Lung microvascular endothelial cell (primary cell): ENCODE results near the gene ANAPC4. TPM values are rescaled to one million over a fixed set of nuclear protein-coding genes. Genes with fewer than 3 reads are reported as not detected.
"Not testable (repeated sequence)": the region's sequence is repeated elsewhere in the genome, so short reads cannot be mapped to it uniquely, and the experiment has no call there.

Source experiments
- DNase-seq, 2 donors: peaks; one replicate each; pipeline versions ENCODE4 v3.0.0 to v3.0.0-alpha.2; 2010; ENCODE audit warnings: low read depth in 2 of 2
- total RNA-seq: library from RNA; depleted of rRNA; stranded (reverse); fragments of >200 nt; gene quantifications from 2 replicates; pipeline ENCODE4 v1.2.1, GENCODE V29; 2014

Gene ANAPC4, protein sequence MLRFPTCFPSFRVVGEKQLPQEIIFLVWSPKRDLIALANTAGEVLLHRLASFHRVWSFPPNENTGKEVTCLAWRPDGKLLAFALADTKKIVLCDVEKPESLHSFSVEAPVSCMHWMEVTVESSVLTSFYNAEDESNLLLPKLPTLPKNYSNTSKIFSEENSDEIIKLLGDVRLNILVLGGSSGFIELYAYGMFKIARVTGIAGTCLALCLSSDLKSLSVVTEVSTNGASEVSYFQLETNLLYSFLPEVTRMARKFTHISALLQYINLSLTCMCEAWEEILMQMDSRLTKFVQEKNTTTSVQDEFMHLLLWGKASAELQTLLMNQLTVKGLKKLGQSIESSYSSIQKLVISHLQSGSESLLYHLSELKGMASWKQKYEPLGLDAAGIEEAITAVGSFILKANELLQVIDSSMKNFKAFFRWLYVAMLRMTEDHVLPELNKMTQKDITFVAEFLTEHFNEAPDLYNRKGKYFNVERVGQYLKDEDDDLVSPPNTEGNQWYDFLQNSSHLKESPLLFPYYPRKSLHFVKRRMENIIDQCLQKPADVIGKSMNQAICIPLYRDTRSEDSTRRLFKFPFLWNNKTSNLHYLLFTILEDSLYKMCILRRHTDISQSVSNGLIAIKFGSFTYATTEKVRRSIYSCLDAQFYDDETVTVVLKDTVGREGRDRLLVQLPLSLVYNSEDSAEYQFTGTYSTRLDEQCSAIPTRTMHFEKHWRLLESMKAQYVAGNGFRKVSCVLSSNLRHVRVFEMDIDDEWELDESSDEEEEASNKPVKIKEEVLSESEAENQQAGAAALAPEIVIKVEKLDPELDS
- 16.8 and 20.8 TPM in 2 replicates for total RNA-seq

DNA sequence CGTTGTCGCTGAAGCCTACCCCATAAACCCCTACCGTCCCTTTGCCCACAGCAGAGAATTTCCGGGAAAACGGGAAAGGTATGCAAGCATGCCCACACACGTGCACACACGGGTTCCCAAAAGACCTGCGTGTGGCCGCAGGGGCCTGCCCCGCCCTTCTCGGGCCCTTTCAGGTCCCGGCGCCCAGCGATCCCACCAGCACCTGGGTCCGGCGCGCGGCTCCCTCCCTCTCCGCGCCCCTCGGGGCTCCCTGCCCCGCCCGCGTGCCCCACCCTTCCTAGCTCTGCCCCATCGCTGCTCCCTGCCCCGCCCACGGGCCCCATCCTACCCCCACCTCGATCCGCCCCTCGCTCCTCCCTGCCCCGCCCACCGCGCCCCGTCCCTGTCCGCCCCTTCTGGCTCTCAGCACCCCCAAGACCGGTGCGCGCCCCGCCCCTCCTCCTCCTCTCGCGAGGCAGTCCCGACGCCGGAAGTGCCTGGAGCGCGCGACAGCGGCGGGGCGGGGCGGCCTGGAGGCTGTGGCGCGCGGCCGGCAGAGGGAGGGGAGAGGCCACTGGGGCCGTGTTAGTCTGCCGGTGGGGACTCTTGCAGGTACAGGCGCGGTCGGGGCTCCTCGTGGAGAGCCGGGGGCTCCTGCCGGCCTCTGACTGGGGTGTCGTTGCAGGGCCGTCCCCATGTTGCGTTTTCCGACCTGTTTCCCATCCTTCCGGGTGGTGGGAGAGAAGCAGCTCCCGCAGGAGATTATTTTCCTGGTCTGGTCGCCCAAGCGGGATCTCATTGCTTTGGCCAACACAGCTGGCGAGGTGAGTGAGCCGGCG is at the start of gene ANAPC4:
Gene ANAPC4 (plus strand): TSS at position 510 of the 818 bp plus-strand sequence. CDS start 165 bp downstream, at position 675.
- peak; percentile 90 to 95 for DNase-seq

DNA sequence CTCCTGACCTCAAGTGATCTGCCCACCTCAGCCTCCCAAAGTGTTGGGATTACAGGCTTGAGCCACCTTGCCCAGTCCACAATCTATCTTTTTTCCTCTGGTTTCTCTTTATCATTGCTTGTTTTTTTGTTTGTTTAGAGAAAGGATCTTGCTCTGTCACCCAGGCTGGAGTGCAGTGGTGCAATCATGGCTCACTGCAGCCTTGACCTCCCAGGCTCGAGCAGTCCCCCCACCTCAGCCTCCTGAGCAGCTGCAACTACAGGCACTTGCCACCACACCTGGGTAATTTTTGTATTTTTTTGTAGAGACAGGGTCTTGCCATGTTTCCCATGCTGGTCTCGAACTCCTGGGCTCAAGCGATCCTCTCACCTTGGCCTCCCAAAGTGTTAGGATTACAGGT is 48.6 kb upstream of the ANAPC4 start:
- DNase-seq = not testable (repeated sequence)

DNA sequence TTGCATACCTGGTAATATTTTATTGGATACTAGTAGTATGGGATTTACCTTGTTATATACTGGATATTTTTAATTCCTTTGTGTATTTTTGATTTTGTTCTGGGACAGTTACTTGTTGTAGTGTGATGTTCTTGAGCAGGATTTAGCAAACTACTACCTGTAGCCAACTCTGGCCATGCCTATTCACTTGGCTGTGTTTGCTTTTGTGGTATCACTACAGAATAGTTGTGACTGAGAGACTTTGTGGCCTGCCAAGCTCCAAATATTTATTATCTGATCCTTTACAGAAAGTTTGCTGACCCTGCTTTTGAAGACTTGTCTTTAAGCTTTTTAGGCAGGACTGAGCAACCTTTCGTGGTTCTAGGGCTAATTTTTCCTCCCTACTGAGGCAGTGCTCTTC is 46.7 kb upstream of the ANAPC4 start:
- DNase-seq = no peak

DNA sequence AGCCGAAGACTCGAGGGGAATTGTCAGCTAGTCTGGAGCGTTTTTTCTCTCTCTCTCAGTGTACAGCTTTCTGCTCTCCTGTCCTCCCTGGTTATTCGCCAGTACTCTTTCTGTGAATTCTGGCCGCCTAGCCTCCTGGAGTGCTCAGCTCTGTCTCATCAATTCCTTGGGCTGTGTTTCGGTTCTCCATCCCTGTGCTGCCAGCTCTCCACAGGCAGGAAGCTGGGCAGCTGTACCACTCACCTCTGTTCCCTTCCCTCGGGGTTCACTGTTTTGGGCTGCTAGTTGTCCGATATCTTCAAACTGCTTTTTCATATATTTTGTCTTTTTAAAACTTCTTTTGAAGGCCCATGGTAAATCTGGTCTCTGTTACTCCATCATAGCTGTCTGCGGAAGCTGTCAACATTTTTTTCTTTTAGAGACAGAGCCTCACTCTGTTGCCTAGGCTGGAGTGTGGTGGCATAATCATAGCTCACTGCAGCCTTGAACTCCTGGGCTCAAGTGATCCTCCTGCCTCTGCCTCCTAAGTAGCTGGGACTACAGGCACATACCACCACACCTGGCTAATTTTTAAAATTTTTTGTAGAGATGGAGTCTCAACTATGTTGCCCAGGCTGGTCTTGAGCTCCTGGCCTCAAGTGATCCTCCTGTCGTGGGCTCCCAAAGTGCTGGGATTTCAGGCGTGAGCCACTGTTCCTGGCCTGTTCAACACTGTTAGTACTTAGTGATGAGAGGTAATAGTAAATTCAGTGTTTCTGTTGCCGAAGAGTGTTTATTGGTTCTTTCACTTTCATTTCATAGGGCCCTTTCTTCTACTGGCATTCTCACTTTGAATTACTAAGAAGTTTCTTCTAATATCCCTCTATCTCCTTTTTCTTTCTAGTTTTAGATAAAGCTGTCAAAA is 45.9 kb upstream of the ANAPC4 start:
- DNase-seq = peak; percentile 20 to 40

DNA sequence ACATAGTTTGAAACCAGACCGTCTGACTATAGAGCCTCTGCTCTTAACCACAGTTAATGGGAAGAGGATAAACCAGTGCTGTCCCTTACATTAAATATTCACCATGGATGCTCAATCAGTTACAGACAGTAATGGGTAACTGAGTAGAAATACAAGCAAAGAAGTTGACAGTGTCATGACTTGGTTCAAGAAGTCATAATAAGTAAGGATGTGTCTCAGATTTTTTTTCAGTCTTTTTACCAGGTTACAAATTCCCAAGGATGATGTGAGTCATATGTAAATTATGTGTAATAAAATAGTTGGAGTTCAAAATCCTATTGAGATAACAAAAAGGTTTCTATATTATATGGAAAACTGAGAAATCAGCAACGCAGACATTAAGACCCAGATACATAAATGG is 33.4 kb upstream of the ANAPC4 start:
- DNase-seq = no peak

DNA sequence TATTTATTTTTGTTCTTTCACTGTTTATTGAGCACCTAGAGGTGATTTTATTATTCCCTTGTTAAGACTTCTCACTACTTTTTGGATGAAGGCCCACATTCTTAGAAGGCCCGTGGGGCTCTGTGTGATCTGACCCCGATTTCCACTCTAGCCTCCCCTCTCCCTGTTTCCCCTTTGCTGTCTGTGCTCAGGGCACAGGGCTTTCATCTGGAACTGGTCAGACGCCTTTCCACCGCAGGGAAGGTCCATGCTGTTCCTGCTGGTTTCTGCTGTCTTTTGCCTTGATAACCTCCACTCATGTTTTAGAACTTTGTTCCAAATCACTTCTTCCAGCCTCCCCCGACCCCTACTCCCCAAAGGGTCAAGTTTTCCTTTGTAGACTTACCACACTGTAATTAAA is 31.3 kb upstream of the ANAPC4 start:
- no peak for DNase-seq

DNA sequence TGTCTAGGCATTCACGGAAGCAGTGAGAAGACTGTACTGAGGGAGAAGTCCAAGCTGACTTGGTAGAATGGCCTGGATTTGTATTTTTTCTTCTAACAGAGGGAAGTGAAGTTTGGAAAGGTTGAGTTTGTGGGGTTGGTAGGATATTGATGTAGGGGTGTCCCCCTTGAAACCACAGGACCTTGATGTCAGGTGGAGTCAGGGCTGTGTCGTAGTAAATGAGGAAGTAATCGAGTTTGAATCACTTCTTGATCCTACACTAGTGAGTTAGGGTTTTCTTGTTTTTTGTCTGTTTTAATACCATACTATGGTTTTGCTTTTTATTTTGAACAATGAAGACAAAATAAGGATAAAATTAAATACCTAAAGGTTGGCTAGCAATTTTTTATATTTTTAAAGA is 30.1 kb upstream of the ANAPC4 start:
- no peak for DNase-seq

DNA sequence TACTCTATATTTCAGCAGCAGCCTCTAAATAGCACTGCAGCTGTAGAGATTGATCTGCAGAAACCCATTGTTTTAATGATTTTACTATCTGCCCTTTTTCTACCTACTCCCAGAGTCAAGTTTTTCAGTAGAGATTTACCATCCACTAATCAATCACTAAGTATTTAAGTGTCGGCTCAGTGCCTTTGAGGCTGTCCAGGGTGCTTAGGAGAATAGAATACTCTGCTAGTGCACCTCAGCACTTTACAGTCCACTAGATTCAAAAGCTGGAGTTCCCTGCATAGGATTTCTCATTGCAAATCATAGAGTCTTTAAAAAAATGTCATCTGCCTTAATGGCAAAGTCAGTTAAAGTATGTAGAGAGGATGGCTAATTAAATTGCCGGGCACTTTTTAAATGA is 29.6 kb upstream of the ANAPC4 start:
- DNase-seq = no peak

DNA sequence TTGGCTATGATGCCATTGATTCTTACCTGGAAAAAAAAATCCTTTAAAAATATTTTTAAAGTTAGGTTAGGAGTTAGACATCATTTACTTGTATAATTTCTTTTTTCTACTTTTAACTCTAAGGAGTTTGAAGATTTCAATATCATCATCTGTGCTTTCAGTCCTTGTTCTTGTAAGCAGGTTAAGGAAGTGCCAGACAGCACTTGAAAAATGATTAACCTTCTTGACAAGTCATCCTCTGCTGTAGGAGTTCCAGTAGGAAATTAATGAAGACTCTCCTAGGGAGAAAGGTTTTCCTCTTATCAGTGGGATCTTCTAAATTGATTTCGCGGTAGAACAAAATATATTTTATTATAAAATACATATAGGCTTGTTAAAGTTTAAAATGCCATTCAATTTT is 29.1 kb upstream of the ANAPC4 start:
- no peak for DNase-seq

DNA sequence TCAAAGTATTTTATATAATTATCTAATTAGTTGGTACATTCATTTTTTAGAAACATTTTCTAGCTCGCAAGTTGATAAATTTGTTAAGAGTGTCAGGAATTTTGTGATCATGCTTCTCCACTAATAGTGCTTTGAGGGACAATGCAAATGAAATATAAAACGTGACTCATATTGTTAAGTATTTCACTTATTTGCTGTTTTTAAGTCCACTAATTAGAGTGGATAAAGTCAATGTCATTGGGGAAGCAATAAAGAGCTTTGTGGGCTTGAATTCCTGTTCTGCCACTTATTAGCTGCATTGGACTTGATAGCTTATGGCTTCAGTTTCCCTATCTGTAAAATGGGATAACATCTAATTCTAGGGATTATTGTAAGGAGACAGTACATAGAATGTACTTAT is 26.5 kb upstream of the ANAPC4 start:
- DNase-seq = no peak

DNA sequence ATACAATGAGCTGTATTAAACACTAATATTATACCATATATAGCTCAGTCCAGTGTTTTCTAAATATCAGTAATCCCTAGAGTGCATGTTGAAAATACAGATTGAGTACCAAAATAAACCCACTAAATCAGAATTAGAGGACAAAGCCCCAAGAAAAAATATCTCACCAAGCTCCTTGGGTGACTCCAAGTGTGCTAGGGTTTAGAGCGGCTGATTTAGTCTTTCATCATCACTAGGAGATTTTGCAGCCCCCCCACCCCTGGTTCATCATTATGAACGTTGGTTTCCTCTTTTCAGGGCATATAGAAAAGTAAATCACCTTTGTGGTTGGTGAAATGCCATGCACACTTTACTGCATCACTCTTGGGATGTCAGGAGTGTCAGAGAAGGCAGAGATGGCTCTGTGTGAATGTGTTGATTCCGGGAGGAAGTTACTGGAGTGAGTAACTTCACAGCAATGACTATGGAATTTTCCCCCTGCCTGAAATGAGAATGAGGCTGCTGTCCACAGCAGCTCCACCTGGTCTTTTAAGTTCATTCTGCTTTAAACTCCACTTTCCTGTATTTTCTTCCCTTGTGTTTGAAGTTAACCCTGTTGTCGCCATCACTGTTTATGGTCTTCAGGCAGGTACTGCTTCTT is 25.2 kb upstream of the ANAPC4 start:
- peak; percentile 75 to 77 for DNase-seq

DNA sequence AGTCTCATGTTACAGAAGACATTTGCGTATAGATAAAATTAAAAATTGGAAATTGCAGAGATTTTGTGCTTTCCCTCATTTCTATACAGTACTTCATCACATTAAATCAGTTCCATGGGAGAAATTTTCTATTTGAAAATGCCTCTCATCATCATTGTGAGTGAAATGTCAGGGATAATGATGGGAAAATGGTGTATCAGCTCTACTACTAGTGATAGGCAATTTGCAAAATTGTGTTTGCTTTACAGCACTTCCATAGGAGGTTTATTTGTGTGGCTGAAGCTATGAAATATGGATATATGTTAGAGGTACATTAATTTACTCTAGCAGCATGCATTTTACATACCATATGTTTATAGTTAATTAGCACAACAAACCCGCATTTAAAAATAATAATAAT is 21.0 kb upstream of the ANAPC4 start:
- no peak for DNase-seq

DNA sequence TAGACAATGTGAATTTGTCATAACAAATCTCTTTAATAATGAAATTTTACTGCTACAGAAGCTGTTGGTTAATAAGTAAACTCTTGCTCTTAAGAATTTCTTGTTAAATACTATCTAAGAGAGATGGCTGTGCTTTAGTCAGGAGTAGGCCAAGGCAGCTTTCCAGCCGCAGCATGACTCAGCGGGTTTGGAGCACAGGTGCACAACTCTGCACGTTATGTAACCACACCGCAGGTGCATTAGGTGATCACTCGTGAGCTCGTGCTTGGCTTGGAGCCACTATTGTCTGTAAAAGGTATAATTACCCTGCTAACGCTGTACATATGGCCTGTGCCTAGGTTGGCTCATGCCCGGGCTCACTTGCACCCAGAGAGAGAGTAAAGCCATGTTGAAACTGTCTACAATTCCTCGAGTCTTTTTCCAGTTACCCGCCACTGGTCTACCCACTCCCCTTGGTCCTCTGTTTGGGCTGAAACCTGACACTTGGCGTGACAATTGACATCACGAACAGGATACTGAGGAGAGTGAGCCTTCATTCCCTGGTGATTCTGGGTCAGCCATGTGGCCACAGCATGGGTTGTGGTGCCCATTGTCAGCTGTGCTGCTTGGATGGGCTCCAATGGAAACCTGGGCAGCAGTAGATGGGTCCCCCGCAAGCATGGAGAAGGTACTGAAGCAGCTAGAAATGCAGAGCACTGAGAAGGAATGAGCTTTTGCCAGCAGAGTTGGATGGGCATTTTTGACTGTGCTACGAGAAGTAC is 18.4 kb upstream of the ANAPC4 start:
- no peak for DNase-seq

DNA sequence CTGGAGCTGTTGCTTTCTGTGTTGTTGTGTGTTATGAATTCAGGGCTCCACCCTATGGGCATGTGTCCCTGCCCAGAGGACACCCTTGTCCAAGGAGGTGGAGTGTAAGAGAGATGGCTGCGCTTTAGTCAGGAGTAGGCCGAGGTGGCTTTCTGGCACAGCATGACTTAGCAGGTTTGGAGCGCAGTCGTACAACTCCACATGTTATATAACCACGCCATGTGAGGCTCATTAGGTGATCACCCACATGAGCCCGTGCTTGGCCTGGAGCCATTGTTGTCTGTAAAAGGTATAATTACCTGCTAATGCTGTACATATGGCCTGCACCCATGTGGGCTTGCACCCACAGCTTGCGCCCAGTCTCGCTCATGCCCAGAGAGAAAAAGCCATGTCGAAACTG is 15.8 kb upstream of the ANAPC4 start:
- no peak for DNase-seq

DNA sequence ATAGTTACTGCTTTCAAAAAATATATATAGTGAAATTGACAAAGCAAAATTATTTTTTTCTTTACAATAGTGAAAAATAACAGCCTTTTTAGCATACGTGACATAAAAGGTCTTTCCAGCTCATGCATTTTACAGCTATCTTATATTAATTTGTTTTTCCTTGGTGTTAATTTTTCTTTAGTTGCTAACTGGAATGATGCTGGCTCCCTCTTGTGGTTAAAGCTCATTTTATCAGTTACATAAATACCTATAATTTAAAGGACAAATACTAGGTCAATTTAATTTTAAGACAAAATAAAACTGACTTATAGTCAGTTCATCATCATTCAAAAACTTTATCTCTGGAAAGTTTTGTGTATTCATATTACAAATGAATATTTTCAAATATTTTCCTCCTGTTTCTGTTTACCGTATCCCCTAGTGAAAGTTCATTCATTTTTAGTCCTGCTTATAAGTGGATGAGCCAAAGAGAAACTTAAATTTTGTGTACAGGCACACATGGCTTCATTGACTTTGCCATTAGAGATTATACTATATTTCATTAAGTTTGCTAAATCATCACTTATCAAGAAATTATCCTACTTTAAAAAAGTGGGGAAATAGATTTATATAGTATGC is 9.9 kb upstream of the ANAPC4 start:
- peak; percentile 67 to 75 for DNase-seq

DNA sequence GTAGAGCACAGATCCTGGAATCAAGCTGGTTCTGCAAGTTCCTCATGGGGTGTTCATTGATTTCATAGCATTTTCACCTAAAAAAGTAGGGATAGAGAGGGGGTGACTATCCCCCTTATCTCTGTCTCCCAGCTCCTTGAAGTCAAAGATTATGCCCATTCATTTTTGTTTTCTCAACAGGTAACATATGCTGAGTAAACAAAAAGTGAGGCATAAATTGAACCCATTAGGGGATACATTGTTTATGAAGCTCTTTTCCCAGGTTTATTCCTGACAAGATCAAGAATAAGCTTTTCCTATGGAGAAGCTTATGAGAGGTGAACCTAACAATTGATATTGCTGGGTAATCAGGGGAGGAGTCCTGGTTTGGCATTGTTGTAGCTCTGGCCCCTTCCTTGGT is 9.2 kb upstream of the ANAPC4 start:
- DNase-seq = no peak

DNA sequence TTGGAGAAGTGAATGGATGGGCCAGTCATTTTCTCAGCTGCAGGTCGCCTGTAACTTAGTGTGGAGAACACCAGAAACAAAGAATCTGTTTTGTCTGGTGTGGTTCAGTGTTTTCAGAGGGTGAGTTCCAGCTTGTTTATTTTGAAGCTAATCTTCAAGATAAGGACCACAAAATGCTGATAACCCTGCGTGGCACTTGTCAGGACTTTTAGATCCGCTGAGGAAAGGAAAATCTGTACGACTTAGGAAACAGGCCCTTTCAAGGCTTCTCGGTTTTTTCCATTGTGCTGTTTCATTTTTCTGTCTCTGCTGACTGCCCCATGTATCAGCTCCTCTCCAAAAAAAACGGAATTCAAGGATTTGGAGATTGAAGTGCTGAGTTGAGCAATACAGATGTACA is 8.7 kb upstream of the ANAPC4 start:
- DNase-seq = no peak

DNA sequence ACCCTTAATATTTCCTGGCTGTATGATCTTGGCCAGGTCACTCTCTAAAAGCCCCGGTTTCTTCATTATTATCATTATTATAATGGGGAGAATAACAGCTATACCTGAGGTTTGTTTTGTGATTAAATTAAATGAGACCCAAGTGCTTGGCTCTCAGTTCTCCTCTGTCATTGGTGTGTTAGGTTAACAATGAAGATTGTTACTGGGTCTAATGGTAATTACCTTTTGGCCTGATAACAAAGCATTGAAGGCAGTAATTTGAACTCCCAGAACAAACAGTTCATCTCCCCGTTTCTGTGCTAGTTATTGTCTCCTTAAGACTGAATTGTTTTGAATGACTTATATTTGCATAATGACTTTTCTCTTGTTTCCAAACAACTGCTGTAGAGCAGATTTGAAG is 6.8 kb upstream of the ANAPC4 start:
- no peak for DNase-seq

DNA sequence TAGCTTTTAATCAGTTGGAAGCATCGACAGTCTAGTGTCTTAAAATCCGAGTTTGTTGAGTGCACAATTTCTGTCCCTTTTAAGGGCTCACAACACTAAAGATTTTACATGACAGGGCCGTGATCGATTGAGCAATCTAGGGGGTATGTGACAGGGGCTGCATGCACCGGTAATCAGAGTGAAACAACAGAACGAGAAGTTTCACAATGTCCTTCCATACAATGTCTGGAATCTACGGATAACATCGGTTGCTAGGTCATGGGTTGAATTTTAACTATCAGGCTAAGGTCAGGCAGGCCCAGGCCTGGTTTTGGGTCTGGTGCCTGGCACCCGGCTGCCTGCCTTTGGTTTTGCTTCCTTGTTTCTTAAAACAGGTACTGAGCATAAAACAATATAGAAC is 4.5 kb upstream of the ANAPC4 start:
- not testable (repeated sequence) for DNase-seq
